RCC 7860 (cell line): ENCODE measurements around the gene MTHFD2L.
"Not testable (repeated sequence)": the region's sequence is repeated elsewhere in the genome, so short reads cannot be mapped to it uniquely, and the experiment has no call there.

Source experiments
- DNase-seq: peaks from one replicate; pipeline ENCODE4 v3.0.0-alpha.2; 2015; ENCODE audit warnings: low spot score
- FAIRE-seq: peaks from 2 replicates; lab custom pipeline; 2012; peaks lifted over from hg19 to GRCh38; lab: Jason Lieb, UNC

The MTHFD2L gene

GRCh38 chr4:74132188-74132587 is 25.7 kb upstream of the MTHFD2L start:
- not testable (repeated sequence) for FAIRE-seq, DNase-seq

GRCh38 chr4:74132944-74133343 is 25.0 kb upstream of the MTHFD2L start:
- FAIRE-seq (no peak), DNase-seq (no peak)

GRCh38 chr4:74133786-74134499 is 24.0 kb upstream of the MTHFD2L start:
- peak; percentile 67 for DNase-seq
- FAIRE-seq, result peak; percentile 79

- no peak for DNase-seq
- FAIRE-seq, result no peak
Measured at GRCh38 chr4:74134500-74134852, 23.4 kb upstream of the MTHFD2L start.

GRCh38 chr4:74146581-74147129 is 11.3 kb upstream of the MTHFD2L start:
- DNase-seq, result no peak
- no peak for FAIRE-seq

GRCh38 chr4:74148205-74148604 is 9.7 kb upstream of the MTHFD2L start:
- no peak for DNase-seq
- FAIRE-seq, result no peak

- FAIRE-seq (no peak), DNase-seq (no peak)
Measured at GRCh38 chr4:74152836-74153235, 5.1 kb upstream of the MTHFD2L start.

GRCh38 chr4:74156521-74156920 is 1.4 kb upstream of the MTHFD2L start:
- FAIRE-seq, result no peak

GRCh38 chr4:74157154-74157553 is 764 bp upstream of the MTHFD2L start:
- peak; percentile 40 for FAIRE-seq
- no peak for DNase-seq

More at GRCh38 chr4:74156521-74156920, 1.4 kb upstream of the MTHFD2L start:
- no peak for DNase-seq

- FAIRE-seq (no peak), DNase-seq (no peak)
Measured at GRCh38 chr4:74158466-74159142, 686 bp downstream of the MTHFD2L start.

GRCh38 chr4:74159143-74159709 is 1.3 kb downstream of the MTHFD2L start:
- FAIRE-seq, result peak; percentile 22

GRCh38 chr4:74161666-74162450 is 3.9 kb downstream of the MTHFD2L start:
- no peak for DNase-seq

More at GRCh38 chr4:74159143-74159709, 1.3 kb downstream of the MTHFD2L start:
- DNase-seq, result no peak

GRCh38 chr4:74166135-74166534 is 8.2 kb downstream of the MTHFD2L start:
- DNase-seq, result no peak
- FAIRE-seq, result no peak

More at GRCh38 chr4:74161666-74162450, 3.9 kb downstream of the MTHFD2L start:
- FAIRE-seq, result no peak

GRCh38 chr4:74166818-74167217 is 8.9 kb downstream of the MTHFD2L start:
- DNase-seq, result no peak
- FAIRE-seq, result no peak

- DNase-seq, result no peak
- no peak for FAIRE-seq
Measured at GRCh38 chr4:74167585-74167984, 9.7 kb downstream of the MTHFD2L start.

- DNase-seq, result no peak
- FAIRE-seq, result no peak
Measured at GRCh38 chr4:74168841-74169240, 10.9 kb downstream of the MTHFD2L start.

GRCh38 chr4:74173321-74173720 is 15.4 kb downstream of the MTHFD2L start:
- no peak for FAIRE-seq
- no peak for DNase-seq

- no peak for DNase-seq
- no peak for FAIRE-seq
Measured at GRCh38 chr4:74174421-74174820, 16.5 kb downstream of the MTHFD2L start.

- FAIRE-seq, result no peak
- no peak for DNase-seq
Measured at GRCh38 chr4:74174941-74175340, 17.0 kb downstream of the MTHFD2L start.

- DNase-seq (no peak), FAIRE-seq (no peak)
Measured at GRCh38 chr4:74175379-74175778, 17.5 kb downstream of the MTHFD2L start.

- DNase-seq (no peak), FAIRE-seq (no peak)
Measured at GRCh38 chr4:74178798-74179197, 20.9 kb downstream of the MTHFD2L start.
